Heart left ventricle (tissue), 13 donors: ENCODE data around the gene NCK2.

ENCODE experiments used
- POLR2A ChIP-seq, 2 donors: fragments of 450-650 bp; IDR thresholded peaks; one replicate each; pipeline ENCODE4 v1.6.1; 2017; ENCODE audit warnings: antibody characterized with exemption in 2 of 2, mild to moderate bottlenecking in 2 of 2, moderate library complexity in 2 of 2
- TF ChIP-seq, protein P1 (sequence below), 12 donors: fragments of 200-600 bp; sonication (generic) in 4 of 12; IDR thresholded peaks; one replicate each; pipeline versions ENCODE4 v1.5.0 to v1.8.0; 2018 to 2022; ENCODE audit warnings: antibody characterized with exemption in 12 of 12, mild to moderate bottlenecking in 5 of 12
- donor health status: ischemic (EF 13 %, LVEDD 7.1; RV severe dilation, severe dysfunction).
- donor health status: DM: no; HTN: yes; CAD: no.
- donor health status: DM: no; HTN: no; CAD: no.
- donor health status: ischemic (EF 25% LVEDD 6.9; RV normal size, moderate dysfunction).
- donor health status: ischemic (EF 25% LVEDD 5.7; RV mildly dilated, moderate dysfunction).
- donor health status: ischemic (EF 35%, LVEDD 5.7; RV mildly dilated, moderate dysfunction).
- donor health status: nonischemic (EF 11% LVEDD 7.7; RV severe dilation, severe dysfunction).
- donor health status: DM: yes; HTN: yes; CAD: no.
- donor health status: PGD.
- donor health status: ischemic (EF 29% LVEDD 5.4; RV normal size, mild dysfunction).
- donor health status: nonischemic (EF 23%, LVEDD 6.1; RV moderate dilation, normal function).

DNA sequence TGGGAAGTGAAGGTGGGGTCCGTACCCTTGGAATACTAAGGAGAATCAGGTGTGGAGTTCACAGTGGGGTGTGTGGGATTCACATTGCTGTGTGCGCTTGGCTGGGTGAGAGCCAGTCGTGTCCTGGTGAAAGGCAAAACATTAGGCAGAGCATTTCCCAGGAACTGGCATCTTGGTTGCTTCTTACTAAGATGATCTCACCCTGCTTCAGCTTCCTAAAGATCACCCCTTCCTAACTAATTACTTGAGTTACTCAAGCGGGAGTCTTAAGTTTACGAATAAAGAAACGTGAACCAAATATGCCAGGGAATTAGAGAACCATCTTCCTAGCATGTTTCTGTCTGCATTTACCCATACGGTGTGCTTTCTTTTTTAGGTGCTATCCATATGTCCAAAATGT is 122.9 kb downstream of the NCK2 start:
- TF ChIP-seq, protein P1, sequence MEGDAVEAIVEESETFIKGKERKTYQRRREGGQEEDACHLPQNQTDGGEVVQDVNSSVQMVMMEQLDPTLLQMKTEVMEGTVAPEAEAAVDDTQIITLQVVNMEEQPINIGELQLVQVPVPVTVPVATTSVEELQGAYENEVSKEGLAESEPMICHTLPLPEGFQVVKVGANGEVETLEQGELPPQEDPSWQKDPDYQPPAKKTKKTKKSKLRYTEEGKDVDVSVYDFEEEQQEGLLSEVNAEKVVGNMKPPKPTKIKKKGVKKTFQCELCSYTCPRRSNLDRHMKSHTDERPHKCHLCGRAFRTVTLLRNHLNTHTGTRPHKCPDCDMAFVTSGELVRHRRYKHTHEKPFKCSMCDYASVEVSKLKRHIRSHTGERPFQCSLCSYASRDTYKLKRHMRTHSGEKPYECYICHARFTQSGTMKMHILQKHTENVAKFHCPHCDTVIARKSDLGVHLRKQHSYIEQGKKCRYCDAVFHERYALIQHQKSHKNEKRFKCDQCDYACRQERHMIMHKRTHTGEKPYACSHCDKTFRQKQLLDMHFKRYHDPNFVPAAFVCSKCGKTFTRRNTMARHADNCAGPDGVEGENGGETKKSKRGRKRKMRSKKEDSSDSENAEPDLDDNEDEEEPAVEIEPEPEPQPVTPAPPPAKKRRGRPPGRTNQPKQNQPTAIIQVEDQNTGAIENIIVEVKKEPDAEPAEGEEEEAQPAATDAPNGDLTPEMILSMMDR (IDR thresholded peaks at IDR 0.05), result no peak
- TF ChIP-seq POLR2A (IDR thresholded peaks at IDR 0.05), result no peak
